ENCODE data around the gene PRXL2A.
"Not testable (repeated sequence)": the region's sequence is repeated elsewhere in the genome, so short reads cannot be mapped to it uniquely, and the experiment has no call there.

PRXL2A gene

GRCh38 chr10:80411681-80412220 is 3.4 kb downstream of the PRXL2A start:
- H3K4me1 ChIP-seq (ENCODE audit: control insufficient read depth in 1 of 2, insufficient read depth in 2 of 2, low read length in 2 of 2), result peaks cover 33 to 74% of the 10 kb centered on the region in 2 donors
- no peak overlapping the region for H3K27ac ChIP-seq (ENCODE audit: low read length)

GRCh38 chr10:80412486-80412885 is 4.1 kb downstream of the PRXL2A start:
- H3K4me1 ChIP-seq (ENCODE audit: control insufficient read depth in 1 of 2, insufficient read depth in 2 of 2, low read length in 2 of 2), result peaks cover 33 to 74% of the 10 kb centered on the region in 2 donors

More at GRCh38 chr10:80411681-80412220, 3.4 kb downstream of the PRXL2A start:
- H3K27me3 ChIP-seq (ENCODE audit: low read depth, low read length), result no peaks in the 10 kb centered on the region
- no peak overlapping the region for H3K4me3 ChIP-seq (ENCODE audit: low read depth in 1 of 2, low read length in 2 of 2)
- H3K36me3 ChIP-seq (ENCODE audit: control insufficient read depth in 1 of 2, insufficient read depth in 2 of 2, low read length in 2 of 2), result no peaks in the 10 kb centered on the region
- no peaks in the 10 kb centered on the region for H3K9me3 ChIP-seq (ENCODE audit: control insufficient read depth in 1 of 2, low read length in 2 of 2)

GRCh38 chr10:80413271-80413996 is 5.1 kb downstream of the PRXL2A start:
- Histone ChIP-seq H3K4me3 (ENCODE audit: low read depth in 1 of 2, low read length in 2 of 2) (no peak overlapping the region), H3K27ac (ENCODE audit: low read length) (peak overlapping the region; percentile 59), H3K9me3 (ENCODE audit: control insufficient read depth in 1 of 2, low read length in 2 of 2) (no peaks in the 10 kb centered on the region), H3K4me1 (ENCODE audit: control insufficient read depth in 1 of 2, insufficient read depth in 2 of 2, low read length in 2 of 2) (peaks cover 33 to 74% of the 10 kb centered on the region in 2 donors), H3K27me3 (ENCODE audit: low read depth, low read length) (no peaks in the 10 kb centered on the region), H3K36me3 (ENCODE audit: control insufficient read depth in 1 of 2, insufficient read depth in 2 of 2, low read length in 2 of 2) (no peaks in the 10 kb centered on the region)

More at GRCh38 chr10:80412486-80412885, 4.1 kb downstream of the PRXL2A start:
- no peaks in the 10 kb centered on the region for H3K36me3 ChIP-seq (ENCODE audit: control insufficient read depth in 1 of 2, insufficient read depth in 2 of 2, low read length in 2 of 2)
- H3K27ac ChIP-seq (ENCODE audit: low read length), result no peak overlapping the region
- H3K4me3 ChIP-seq (ENCODE audit: low read depth in 1 of 2, low read length in 2 of 2), result no peak overlapping the region
- no peaks in the 10 kb centered on the region for H3K9me3 ChIP-seq (ENCODE audit: control insufficient read depth in 1 of 2, low read length in 2 of 2)
- no peaks in the 10 kb centered on the region for H3K27me3 ChIP-seq (ENCODE audit: low read depth, low read length)

- Histone ChIP-seq H3K9me3 (ENCODE audit: control insufficient read depth in 1 of 2, low read length in 2 of 2) (no peaks in the 10 kb centered on the region), H3K27me3 (ENCODE audit: low read depth, low read length) (no peaks in the 10 kb centered on the region), H3K4me3 (ENCODE audit: low read depth in 1 of 2, low read length in 2 of 2) (no peak overlapping the region), H3K36me3 (ENCODE audit: control insufficient read depth in 1 of 2, insufficient read depth in 2 of 2, low read length in 2 of 2) (no peaks in the 10 kb centered on the region), H3K27ac (ENCODE audit: low read length) (peak overlapping the region; percentile 59), H3K4me1 (ENCODE audit: control insufficient read depth in 1 of 2, insufficient read depth in 2 of 2, low read length in 2 of 2) (peaks cover 33 to 67% of the 10 kb centered on the region in 2 donors)
These were observed 6.0 kb downstream of the PRXL2A start for GRCh38 chr10:80414142-80414895.

- Histone ChIP-seq H3K27ac (ENCODE audit: low read length) (peak overlapping the region; percentile 68), H3K4me1 (ENCODE audit: control insufficient read depth in 1 of 2, insufficient read depth in 2 of 2, low read length in 2 of 2) (peaks cover 31 to 52% of the 10 kb centered on the region in 2 donors), H3K4me3 (ENCODE audit: low read depth in 1 of 2, low read length in 2 of 2) (no peak overlapping the region), H3K27me3 (ENCODE audit: low read depth, low read length) (no peaks in the 10 kb centered on the region), H3K36me3 (ENCODE audit: control insufficient read depth in 1 of 2, insufficient read depth in 2 of 2, low read length in 2 of 2) (peaks cover 0 to 3% of the 10 kb centered on the region in 2 donors), H3K9me3 (ENCODE audit: control insufficient read depth in 1 of 2, low read length in 2 of 2) (no peaks in the 10 kb centered on the region)
These were observed 7.6 kb downstream of the PRXL2A start for GRCh38 chr10:80415734-80416478.

GRCh38 chr10:80416479-80417098 is 8.2 kb downstream of the PRXL2A start:
- no peaks in the 10 kb centered on the region for H3K27me3 ChIP-seq (ENCODE audit: low read depth, low read length)
- peak overlapping the region; percentile 68 for H3K27ac ChIP-seq (ENCODE audit: low read length)
- H3K4me3 ChIP-seq (ENCODE audit: low read depth in 1 of 2, low read length in 2 of 2), result no peak overlapping the region
- H3K4me1 ChIP-seq (ENCODE audit: control insufficient read depth in 1 of 2, insufficient read depth in 2 of 2, low read length in 2 of 2), result peaks cover 28 to 45% of the 10 kb centered on the region in 2 donors
- H3K9me3 ChIP-seq (ENCODE audit: control insufficient read depth in 1 of 2, low read length in 2 of 2), result no peaks in the 10 kb centered on the region
- peaks cover 0 to 10% of the 10 kb centered on the region in 2 donors for H3K36me3 ChIP-seq (ENCODE audit: control insufficient read depth in 1 of 2, insufficient read depth in 2 of 2, low read length in 2 of 2)

GRCh38 chr10:80417256-80417655 is 8.9 kb downstream of the PRXL2A start:
- H3K4me3 ChIP-seq (ENCODE audit: low read depth in 1 of 2, low read length in 2 of 2); H3K9me3 ChIP-seq (ENCODE audit: control insufficient read depth in 1 of 2, low read length in 2 of 2); H3K27me3 ChIP-seq (ENCODE audit: low read depth, low read length); H3K27ac ChIP-seq (ENCODE audit: low read length): not testable (repeated sequence)
- Histone ChIP-seq H3K4me1 (ENCODE audit: control insufficient read depth in 1 of 2, insufficient read depth in 2 of 2, low read length in 2 of 2) (peaks cover 28 to 39% of the 10 kb centered on the region in 2 donors), H3K36me3 (ENCODE audit: control insufficient read depth in 1 of 2, insufficient read depth in 2 of 2, low read length in 2 of 2) (peaks cover 0 to 16% of the 10 kb centered on the region in 2 donors)

GRCh38 chr10:80421050-80421706 is 12.8 kb downstream of the PRXL2A start:
- Histone ChIP-seq H3K4me3 (ENCODE audit: low read depth in 1 of 2, low read length in 2 of 2) (no peak overlapping the region), H3K36me3 (ENCODE audit: control insufficient read depth in 1 of 2, insufficient read depth in 2 of 2, low read length in 2 of 2) (peaks cover 18 to 42% of the 10 kb centered on the region in 2 donors), H3K9me3 (ENCODE audit: control insufficient read depth in 1 of 2, low read length in 2 of 2) (no peaks in the 10 kb centered on the region), H3K27ac (ENCODE audit: low read length) (no peak overlapping the region), H3K27me3 (ENCODE audit: low read depth, low read length) (no peaks in the 10 kb centered on the region), H3K4me1 (ENCODE audit: control insufficient read depth in 1 of 2, insufficient read depth in 2 of 2, low read length in 2 of 2) (peaks cover 2% of the 10 kb centered on the region in 2 donors)

- H3K27ac ChIP-seq (ENCODE audit: low read length), result no peak overlapping the region
- H3K9me3 ChIP-seq (ENCODE audit: control insufficient read depth in 1 of 2, low read length in 2 of 2), result no peaks in the 10 kb centered on the region
- no peak overlapping the region for H3K4me3 ChIP-seq (ENCODE audit: low read depth in 1 of 2, low read length in 2 of 2)
- H3K4me1 ChIP-seq (ENCODE audit: control insufficient read depth in 1 of 2, insufficient read depth in 2 of 2, low read length in 2 of 2), result no peaks in the 10 kb centered on the region
- no peaks in the 10 kb centered on the region for H3K27me3 ChIP-seq (ENCODE audit: low read depth, low read length)
- H3K36me3 ChIP-seq (ENCODE audit: control insufficient read depth in 1 of 2, insufficient read depth in 2 of 2, low read length in 2 of 2), result peaks cover 18 to 49% of the 10 kb centered on the region in 2 donors
These were observed 13.6 kb downstream of the PRXL2A start for GRCh38 chr10:80421707-80422536.

GRCh38 chr10:80425901-80426300 is 17.6 kb downstream of the PRXL2A start:
- Histone ChIP-seq H3K4me1 (ENCODE audit: control insufficient read depth in 1 of 2, insufficient read depth in 2 of 2, low read length in 2 of 2) (no peaks in the 10 kb centered on the region), H3K27me3 (ENCODE audit: low read depth, low read length) (no peaks in the 10 kb centered on the region), H3K27ac (ENCODE audit: low read length) (no peak overlapping the region), H3K9me3 (ENCODE audit: control insufficient read depth in 1 of 2, low read length in 2 of 2) (no peaks in the 10 kb centered on the region), H3K36me3 (ENCODE audit: control insufficient read depth in 1 of 2, insufficient read depth in 2 of 2, low read length in 2 of 2) (peaks cover 28 to 77% of the 10 kb centered on the region in 2 donors), H3K4me3 (ENCODE audit: low read depth in 1 of 2, low read length in 2 of 2) (no peak overlapping the region)

Measured in muscle layer of duodenum (tissue), 2 donors.